ENCODE results near the gene ADK.
"Not testable (repeated sequence)": the region's sequence is repeated elsewhere in the genome, so short reads cannot be mapped to it uniquely, and the experiment has no call there.

ADK gene

DNA sequence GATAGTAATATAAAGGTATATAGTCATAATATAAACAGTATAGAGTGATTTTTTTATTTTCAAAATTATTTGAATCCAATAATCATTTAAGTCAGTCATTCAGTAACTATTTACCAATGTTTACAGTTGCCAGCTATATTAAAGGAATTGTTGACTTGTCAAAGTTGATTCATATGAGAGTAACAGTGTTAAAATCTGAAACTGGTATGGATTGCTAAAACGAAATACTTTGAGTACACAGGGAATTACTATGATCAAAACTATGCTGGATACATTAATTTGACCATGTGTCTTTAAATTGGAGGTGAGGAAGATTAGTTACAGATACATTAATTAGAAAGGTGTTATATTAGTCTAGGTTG is 282.6 kb downstream of the ADK start:
- no peak for DNase-seq

DNA sequence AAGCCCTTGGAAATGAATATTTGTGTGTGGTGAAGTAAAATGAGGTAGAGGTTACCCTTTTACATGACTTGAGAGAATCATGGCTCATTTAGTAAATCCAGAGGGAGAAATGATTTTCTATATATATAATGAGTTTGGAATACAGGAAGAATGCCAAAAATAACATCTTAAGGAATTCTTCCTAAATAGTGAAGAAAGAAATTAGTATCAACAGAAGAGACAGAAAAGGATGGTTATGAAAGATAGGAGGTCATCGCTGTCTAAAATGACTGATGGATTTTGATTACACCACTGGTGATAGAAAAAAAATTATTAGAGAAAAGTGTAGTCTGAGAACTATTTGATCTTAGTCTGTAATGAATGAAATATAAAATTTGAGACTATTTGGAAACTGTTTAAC is 283.0 kb downstream of the ADK start:
- DNase-seq: no peak

DNA sequence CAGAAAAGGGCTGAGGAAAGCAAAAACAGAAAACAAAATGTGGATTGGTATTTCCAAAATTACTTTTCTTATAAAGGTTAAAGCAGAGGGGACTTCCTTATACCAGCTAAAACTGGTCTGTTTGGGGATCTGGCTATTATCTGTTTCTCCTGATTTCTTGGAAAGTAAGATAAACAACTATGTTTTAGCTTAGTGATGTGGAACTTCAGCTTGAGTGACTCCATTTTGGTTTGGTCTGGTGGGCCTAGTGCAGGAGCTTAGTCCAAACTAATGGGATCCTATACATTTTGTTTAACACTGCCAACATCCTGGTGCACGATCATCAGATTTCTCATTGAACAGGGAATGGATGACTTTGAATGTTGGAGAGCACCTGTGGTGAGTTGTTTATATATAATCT is 283.5 kb downstream of the ADK start:
- DNase-seq: no peak

DNA sequence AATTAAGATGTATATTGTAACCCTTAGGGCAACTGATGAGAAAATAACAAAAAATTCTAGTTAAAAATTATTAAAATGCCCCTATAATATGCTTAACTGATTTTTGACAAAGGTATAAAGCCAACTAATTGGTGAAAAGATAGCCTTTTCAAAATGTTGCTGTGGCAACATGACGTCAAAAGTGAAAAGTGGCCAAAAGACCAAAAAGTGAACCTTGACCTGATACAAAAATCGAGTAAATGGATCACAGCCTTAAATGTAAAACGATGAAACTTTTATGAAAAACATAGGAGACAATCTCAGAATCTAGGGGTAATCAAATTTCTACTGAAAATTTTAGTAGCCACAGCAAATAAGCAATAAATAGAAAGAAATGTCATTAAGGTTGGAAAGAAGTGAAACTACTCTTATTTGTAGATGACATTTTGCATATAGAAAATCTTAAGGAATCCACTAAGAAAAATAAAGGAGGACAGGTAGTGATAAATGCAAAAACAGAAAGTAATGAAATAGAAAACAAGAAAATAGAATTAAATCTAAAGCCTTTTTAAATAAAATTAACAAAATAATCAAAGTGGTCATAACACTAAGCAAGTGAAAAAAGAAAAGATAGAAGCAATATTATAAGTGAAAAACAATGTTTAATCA is 285.6 kb downstream of the ADK start:
- DNase-seq: no peak

DNA sequence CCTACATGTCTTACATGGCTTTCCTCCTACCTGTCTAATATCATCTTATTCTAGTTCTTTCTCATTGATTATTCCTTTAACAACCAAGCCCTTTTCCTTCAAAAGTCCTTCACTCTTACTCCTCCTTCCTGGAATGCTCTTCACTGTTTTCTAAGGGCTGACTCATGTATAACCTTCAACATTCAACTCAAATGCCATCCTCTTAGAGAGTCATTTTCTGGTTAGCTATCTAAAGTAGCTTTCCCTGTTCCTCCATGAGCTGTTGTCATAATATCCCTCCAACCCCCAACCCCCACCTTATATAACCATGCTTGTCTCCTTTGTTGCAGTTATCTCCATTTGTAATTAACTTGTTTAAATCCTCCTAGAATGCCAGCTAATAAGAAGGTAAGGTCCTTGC is 286.8 kb downstream of the ADK start:
- DNase-seq: no peak

DNA sequence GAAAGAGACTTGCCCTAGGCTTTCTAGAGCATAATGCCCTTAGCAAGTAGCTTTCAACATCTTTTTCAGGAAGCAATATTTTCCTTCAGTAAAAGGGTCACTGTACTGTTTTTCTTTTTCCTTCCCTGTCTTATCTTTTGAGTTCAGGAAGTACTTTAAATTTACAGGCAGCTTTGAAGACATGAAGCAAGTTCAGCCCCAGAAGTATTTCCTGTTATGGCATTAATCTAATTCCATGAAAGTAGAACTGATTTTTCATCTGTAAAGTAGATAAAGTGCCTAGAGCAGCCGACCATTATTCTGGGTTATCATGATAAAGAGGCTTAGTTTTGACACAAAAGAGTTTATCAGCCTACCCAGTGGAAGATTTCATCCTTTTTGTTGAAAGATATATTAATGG is 288.2 kb downstream of the ADK start:
- DNase-seq: no peak

DNA sequence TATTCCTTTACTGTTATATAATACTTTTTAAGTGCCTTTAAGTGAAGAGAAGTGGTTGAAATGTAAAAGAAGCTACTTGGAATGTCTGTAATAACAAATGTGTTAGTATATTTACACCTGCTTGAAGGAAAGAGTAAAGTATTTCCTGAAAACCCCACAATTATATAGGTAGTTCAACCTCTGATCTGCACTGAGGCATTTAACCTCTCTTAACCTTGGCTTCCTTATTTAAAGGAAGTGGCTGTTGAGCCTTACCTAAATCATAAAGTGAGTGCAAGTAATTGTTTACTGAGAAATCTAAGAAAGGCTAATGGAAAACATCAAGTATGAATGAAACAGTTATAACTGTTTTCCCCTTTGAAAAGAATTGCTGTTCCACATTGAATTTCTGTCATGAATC is 294.5 kb downstream of the ADK start:
- DNase-seq: no peak

DNA sequence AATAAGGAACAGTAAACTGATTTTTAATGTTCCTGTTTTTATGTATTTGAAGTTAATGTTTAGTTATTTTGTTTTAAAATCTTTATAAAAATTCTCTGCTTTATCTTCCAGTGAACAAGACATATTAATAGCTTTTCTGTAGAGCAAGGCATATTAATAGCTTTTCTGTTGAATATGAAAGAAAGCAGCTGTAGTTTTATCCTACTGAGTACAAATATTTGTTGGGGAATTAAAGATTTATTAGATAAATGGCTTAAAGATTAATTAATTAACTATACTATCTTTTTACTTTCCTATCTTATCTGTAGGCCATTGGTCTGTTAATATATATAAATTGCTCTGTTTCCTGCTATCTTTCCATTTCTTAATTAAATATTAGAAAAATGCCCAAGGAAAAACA is 299.6 kb downstream of the ADK start:
- DNase-seq: no peak

DNA sequence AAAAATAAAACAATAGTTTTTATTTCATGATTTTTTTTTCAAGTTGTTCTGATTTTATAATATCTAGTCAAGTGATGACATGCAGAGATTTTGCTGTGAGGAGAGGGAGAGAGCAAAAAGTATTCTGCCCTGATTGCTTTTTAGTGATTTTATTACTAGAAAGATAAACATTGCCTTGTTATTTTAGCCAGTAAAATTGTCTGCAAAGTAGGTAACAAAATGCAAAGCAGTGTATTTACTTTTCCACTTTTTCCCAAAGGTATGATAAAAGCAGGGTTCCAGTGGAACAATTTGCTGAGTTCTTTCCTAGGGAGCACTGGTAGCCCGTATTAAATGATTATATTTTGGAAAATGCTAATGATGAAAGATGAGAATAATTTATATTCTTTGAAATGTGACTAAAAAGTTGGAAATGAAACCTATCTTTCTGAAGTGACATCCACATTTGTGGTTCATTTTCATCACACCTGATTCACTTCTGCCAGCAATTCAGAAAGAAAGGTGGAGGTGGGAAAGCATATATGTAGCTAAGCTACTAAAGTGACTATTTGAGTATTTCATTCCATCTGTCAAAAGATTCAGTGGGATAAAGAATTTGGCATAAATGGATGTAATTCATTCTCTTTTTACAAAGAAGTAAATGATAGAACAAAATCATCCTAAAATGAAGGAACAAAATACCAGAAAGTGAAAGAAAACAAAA is 300.3 kb downstream of the ADK start:
- DNase-seq: no peak

DNA sequence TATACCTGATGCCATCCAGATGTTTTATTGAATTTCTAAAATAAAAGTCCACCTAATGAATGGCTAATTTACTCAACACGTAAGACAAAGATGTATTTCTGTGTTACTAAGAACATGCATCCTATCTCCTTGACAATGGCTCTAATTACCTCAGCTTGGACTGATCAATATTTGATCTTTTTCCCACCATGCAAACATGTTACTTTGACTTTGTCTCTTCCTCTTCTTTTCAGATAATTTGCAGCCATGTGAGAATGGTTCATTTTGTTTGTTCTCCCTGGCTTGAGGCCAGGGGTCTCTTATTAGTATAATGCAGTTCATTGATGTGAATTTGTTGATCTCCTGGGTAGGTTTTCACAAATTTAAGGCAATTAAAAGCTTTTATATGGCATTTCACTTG is 302.1 kb downstream of the ADK start:
- DNase-seq: no peak

DNA sequence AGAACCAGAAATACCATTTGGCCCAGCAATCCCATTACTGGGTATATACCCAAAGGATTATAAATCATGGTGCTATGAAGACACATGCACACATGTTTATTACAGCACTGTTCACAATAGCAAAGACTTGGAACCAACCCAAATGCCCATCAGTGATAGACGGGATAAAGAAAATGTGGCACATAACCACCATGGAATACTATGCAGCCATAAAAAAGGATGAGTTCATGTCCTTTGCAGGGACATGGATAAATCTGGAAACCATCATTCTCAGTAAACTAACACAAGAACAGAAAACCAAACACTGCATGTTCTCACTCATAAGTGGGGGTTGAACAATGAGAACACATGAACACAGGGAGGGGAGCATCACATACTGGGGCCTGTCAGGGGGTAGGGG is 306.5 kb downstream of the ADK start:
- not testable (repeated sequence) for DNase-seq

DNA sequence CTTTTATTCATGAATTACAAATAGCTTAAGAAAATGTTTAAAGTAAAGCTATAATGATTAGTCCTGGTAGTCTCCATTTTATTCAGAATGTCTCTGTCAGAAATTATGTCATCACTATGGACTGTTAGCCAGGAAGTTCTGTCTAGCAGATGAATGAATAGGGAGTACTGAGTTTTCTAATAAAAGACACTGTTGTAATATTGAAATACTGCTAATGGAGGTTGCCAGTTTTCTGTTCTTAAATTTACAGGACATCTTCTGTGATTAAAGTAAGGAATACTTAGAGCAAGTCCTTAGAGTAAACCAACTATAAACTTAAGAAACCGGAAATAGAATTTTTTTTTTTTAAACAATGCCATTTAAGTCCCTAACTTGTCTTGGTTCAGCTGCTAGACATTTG is 309.8 kb downstream of the ADK start:
- DNase-seq: no peak

DNA sequence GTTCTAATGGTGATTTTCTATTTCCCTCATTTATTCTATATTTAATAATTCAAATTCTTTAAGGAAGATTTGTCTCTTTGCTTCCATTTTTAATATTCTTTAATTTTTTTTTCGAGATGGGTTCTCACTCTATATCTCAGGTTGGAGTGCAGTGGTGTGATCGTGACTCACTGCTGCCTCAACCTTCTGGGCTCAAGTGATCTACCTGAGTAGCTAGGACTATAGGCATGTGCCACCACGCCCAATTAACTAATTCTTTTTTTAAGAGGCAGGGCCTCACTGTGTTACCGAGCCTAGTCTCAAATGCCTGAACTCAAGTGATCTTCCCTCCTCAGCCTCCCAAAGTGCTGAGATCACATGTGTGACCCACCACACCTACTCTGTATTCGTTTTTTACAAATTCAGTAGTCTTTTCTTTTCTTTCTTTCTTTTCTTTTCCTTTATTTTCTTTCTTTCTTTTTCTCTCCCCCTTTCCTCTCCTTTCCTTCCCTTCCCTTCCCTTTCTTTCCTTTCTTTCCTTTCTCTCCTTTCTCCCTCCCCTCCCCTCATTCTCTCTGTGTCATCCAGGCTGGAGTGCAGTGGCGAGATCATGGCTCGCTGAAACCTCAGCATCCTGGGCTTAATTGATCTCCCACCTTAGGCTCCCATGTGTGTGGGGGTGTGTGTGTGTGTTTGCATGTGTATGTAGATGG is 323.1 kb downstream of the ADK start:
- DNase-seq: no peak

DNA sequence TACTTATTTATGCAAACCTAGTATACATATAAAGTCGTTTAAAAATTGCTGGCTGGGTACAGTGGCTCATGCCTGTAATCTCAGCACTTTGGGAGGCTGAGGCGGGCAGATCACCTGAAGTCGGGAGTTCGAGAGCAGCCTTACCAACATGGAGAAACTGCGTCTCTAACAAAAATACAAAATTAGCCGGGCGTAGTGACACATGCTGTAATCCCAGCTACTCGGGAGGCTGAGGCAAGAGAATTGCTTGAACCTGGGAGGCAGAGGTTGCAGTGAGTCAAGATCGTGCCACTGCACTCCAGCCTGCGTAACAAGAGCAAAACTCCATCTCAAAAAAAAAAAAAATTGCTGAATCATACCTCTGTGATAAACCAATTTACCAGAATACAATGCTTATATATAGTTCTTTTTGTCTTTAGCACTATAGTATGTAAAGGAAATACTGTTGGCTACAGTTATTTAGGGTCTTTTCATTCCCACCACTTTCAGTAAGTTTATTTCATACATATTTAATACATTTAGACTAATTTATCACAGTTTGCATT is 325.2 kb downstream of the ADK start:
- not testable (repeated sequence) for DNase-seq

DNA sequence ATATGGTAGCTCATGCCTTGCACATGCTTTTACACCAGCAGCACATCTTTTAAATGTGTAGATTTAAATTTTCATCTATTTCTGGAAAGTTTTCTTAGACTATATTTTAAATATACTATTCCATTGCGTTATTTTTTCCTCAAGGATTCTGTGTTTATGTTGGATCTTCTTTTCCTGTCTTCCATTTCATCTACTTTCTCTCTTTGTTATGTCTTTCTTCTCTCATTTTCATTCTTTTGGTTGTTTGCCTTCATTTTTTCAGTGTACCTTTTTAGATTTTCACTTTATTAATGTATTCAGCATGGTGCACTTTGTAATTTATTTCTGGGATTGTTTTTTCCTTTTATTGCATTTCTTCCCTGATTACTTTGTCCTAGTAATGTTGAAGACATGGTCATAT is 329.8 kb downstream of the ADK start:
- no peak for DNase-seq

DNA sequence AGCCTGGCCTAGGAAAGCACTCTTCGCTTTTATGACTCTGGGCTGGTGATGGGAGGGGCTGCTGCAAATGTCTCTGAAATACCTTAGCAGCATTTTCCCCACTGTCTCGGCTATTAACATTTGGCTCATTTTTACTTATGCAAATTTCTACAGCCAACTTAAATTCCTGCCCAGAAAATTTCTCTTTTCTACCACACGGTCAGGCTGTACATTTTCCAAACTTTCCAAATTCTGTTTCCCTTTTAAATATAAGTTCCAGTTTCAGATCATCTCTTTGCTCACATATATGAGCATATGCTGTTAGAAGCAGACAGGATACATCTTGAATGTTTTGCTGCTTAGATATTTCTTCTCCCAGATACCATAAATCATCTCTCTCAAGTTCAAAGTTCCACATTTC is 332.3 kb downstream of the ADK start:
- no peak for DNase-seq

DNA sequence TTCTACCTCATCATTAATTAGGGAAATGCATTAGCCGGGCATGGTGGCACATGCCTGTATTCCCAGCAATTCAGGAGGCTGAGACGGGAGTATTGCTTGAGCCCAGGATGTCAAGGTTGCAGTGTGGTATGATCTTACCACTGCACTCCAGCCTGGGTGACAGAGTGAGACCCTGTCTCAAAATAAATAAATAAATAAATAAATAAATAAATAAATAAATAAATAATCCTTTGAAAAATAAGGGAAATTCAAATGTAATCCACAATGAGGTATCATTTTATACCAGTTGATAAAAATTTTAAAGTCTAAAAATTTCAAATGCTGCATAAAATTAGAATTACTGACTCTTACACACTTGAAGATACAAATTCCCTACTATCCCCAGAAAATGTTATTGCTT is 334.3 kb downstream of the ADK start:
- DNase-seq: no peak

DNA sequence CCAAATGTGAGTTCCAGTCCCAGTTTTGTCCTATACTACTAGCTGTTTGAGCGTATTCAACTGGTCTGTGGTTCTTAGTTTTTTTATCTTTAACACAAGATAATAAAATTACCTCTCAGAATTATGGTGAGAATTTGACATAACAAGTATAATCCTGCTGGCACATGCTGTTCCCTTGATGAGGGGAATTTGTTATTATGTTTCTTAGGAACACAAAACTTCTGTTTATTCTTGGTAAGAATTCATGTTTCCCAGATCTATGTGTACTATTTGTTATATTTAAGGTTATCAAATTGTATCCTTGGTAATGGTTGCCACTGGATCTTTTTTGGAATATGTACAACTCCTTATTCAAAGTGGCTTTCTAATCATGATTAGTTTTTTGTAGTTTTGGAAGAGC is 335.6 kb downstream of the ADK start:
- no peak for DNase-seq

DNA sequence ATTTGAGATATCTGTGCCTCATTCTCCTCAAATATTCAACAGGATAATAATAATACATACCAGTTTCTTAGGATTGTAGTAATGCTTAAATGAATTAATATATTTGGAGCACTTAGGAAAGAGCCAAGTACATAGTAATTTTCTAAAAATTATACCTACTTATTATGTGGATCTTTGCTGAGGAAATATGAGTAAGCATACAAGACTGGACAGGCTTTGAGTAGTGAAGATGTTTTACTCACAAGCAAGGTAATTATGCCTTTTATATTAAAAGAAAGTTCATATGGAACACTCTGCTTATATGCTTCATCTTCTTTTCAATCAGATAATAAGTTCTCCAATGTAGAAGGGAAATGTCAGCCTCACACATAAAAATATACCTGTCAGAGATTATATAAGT is 337.9 kb downstream of the ADK start:
- no peak for DNase-seq

DNA sequence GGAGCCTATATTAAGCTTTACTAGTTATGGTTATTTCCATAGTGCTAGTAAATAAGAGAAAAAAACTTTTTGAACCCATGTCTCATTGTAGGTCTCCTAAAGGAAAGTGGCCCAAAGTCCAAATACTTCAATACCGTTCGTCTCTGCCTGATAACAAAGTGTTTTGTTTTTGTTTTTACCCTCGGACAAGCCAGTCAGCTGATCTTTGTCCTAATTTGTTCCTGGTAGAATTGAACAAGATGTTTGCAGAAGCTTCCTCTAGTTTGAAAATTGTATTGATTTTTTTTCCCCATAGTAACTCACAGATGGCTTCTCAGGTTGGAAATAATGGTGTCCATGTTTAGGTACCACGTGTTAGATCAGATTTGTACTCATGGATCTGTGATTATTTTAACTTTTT is 339.5 kb downstream of the ADK start:
- no peak for DNase-seq

DNA sequence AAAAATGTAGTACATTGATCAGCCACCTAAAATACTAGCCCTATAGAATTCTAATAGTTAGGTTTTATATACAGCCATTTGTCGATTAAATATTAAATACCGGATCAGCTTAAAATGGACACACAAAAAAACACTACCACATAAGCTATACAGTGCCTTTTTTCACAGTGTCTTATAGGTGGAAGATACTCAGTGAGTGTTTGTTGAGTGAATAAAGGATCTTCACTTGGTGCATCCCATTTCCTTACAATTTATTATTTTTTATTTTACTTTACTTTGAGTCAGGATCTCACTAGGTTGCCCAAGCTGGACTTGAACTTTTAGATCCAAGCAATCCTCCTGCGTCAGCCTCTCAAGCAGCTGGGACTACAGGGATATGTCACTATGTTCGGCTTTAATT is 340.0 kb downstream of the ADK start:
- no peak for DNase-seq

DNA sequence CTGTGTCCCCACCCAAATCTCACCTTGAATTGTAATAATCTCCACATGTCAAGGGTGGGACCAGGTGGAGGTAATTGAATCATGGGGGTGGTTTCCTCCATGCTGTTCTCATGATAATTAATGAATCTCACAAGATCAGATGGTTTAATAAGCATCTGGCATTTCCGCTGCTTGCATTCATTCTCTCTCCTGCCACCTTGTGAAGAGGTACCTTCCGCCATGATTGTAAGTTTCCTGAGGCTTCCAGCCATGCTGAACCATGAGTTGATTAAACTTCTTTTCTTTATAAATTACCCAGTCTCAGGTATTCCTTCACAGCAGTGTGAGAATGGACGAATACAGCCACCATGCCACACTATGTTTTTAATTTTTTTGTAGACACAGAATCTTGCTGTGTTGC is 345.3 kb downstream of the ADK start:
- not testable (repeated sequence) for DNase-seq

DNA sequence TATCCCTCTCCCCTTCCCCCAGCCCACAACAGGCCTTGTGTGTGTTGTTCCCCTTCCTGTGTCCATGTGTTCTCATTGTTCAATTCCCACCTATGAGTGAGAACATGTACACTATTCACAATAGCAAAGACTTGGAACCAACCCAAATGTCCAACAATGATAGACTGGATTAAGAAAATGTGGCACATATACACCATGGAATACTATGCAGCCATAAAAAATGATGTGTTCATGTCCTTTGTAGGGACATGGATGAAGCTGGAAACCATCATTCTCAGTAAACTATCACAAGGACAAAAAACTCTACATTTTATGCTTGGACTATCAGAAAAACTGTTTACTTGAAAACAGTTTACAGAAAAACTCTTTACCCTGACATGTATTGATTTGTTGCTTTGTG is 347.6 kb downstream of the ADK start:
- DNase-seq: not testable (repeated sequence)

DNA sequence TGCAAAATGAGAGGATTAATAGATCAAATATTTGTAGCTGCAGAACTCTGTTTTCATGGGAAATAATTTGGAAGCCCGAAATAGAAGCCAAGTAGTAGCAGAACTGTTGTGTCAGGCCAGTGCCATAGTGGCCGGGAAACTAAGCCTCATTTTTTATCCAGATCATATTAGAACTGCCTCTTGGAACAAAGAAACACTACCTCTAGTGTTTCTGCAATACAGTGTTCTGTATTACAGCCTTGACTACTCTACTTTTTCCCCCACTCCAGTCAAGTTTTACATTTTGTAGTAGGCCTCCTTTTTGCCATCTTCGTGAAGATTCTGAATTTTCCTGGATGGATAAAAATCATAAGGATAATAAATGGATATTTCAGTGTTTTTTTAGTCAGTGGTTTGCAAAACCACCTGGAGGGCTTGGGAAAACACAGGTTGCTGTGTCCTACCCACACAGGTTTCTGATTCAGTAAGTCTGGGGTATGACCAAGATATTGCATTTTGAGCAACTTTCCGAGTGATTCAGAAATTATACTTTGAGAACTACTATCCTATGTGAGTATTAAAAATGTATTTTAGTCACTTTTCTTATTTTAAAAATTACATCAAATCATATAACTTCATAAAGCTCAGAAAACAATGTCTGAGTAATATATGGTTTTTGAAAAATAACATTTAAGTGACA is 349.1 kb downstream of the ADK start:
- no peak for DNase-seq
